HepG2 (cell line): ENCODE results near the gene ZBTB44. TPM values are rescaled to one million over a fixed set of nuclear protein-coding genes. Genes with fewer than 3 reads are reported as not detected.

Experiments
- ATAC-seq: fragments of 200-7000 bp; cut with Tn5 transposase; 3 replicates; pipeline ENCODE4 v1.9.1; 2020; ENCODE audit warnings: mild to moderate bottlenecking, moderate library complexity
- BruUV-seq: library from RNA; stranded (reverse); fragments of 400-500 nt; replicated peaks from 2 replicates; lab custom pipeline; 2021; lab: Mats Ljungman, UMichigan
- CTCF ChIA-PET: fragments of 300-600 bp; formaldehyde crosslinking; extraction: SDS; loops from one replicate; lab custom pipeline; 2021; ENCODE audit warnings: low total read pairs, inconsistent platforms, low intra/inter-chr PET ratio; lab: Yijun Ruan, JAX
- POLR2A ChIA-PET: fragments of 350-600 bp; sonication (Branson Sonifier 250); formaldehyde crosslinking; loops from one replicate; lab custom pipeline; 2020; ENCODE audit warnings: antibody characterized with exemption, inconsistent platforms; lab: Yijun Ruan, JAX
- DNase-seq: peaks from one replicate; pipeline ENCODE4 v3.0.0-alpha.2; 2015; ENCODE audit warnings: low spot score
- FAIRE-seq: peaks from 3 replicates; lab custom pipeline; 2011; peaks lifted over from hg19 to GRCh38; lab: Jason Lieb, UNC
- H2AFZ ChIP-seq: one replicate; pipeline ENCODE4 v1.6.1; 2011; ENCODE audit warnings: low read length, inconsistent platforms
- H3K27ac ChIP-seq: fragments of 300-600 bp; 3 replicates; pipeline ENCODE4 v1.8.0; 2011; ENCODE audit warnings: mixed run types, mild to moderate bottlenecking, mixed read lengths, low read length, inconsistent platforms; ENCODE audit not compliant: insufficient read depth; ENCODE audit errors: extremely low read length
- H3K27me3 ChIP-seq, 2 experiments: fragments of 200-600 bp in 1 of 2; 2 replicates in 1 of 2; 3 replicates in 1 of 2; pipeline versions ENCODE4 v1.6.0 to v1.8.0; 2011; ENCODE audit warnings: low read length in 2 of 2, mild to moderate bottlenecking in 2 of 2, moderate library complexity in 2 of 2, inconsistent platforms in 1 of 2; ENCODE audit not compliant: insufficient read depth in 2 of 2, control insufficient read depth in 1 of 2
- H3K36me3 ChIP-seq, 2 experiments: fragments of 200-600 bp in 1 of 2; replicated peaks in 1 of 2; 2 replicates in 1 of 2; 3 replicates in 1 of 2; pipeline versions ENCODE4 v1.5.1 to v1.8.0; 2011; ENCODE audit warnings: low read length in 2 of 2, inconsistent platforms in 1 of 2; ENCODE audit not compliant: insufficient read depth in 2 of 2, control insufficient read depth in 1 of 2
- H3K4me1 ChIP-seq: 2 replicates; pipeline ENCODE4 v1.5.1; 2012; ENCODE audit warnings: low read length, inconsistent platforms; ENCODE audit not compliant: insufficient read depth
- H3K4me2 ChIP-seq: 2 replicates; pipeline ENCODE4 v1.6.0; 2011; ENCODE audit warnings: low read depth, low read length, inconsistent platforms
- H3K4me3 ChIP-seq, 3 experiments: fragments of 200-600 bp in 1 of 3; sonication (generic), shearing (Covaris generic) in 1 of 3; replicated peaks in 1 of 3; 2 replicates each; pipeline ENCODE4 v1.5.1; 2011 to 2016; ENCODE audit warnings: low read length in 3 of 3, inconsistent platforms in 2 of 3, low read depth in 2 of 3, mild to moderate bottlenecking in 2 of 3, control low read depth in 1 of 3, mixed read lengths in 1 of 3; ENCODE audit not compliant: insufficient read depth in 1 of 3
- H3K79me2 ChIP-seq: one replicate; pipeline ENCODE4 v1.6.1; 2011; ENCODE audit warnings: low read length, inconsistent platforms; ENCODE audit not compliant: insufficient read depth
- H3K9ac ChIP-seq: 2 replicates; pipeline ENCODE4 v1.6.0; 2011; ENCODE audit warnings: mild to moderate bottlenecking, low read depth, low read length, inconsistent platforms; ENCODE audit not compliant: insufficient read depth
- H3K9me3 ChIP-seq: 2 replicates; pipeline ENCODE4 v1.5.1; 2012; ENCODE audit warnings: mild to moderate bottlenecking, low read length
- H4K20me1 ChIP-seq: 2 replicates; pipeline ENCODE4 v1.6.0; 2011; ENCODE audit warnings: inconsistent platforms, mild to moderate bottlenecking, low read length, moderate library complexity; ENCODE audit not compliant: insufficient read depth
- AHR ChIP-seq: IDR thresholded peaks from 2 replicates; pipeline ENCODE4 v1.6.1; 2018; ENCODE audit warnings: missing genetic modification reagents, missing compliant biosample characterization
- CAMTA2 ChIP-seq: sonication (generic); formaldehyde crosslinking; IDR thresholded peaks from 2 replicates; pipeline ENCODE4 v1.4.0; 2020; ENCODE audit warnings: mild to moderate bottlenecking, missing genetic modification reagents, borderline replicate concordance
- KDM1A ChIP-seq: IDR thresholded peaks from 2 replicates; pipeline ENCODE4 v1.6.1; 2016; ENCODE audit warnings: missing compliant biosample characterization
- MEIS2 ChIP-seq: sonication (generic); formaldehyde crosslinking; IDR thresholded peaks from 2 replicates; pipeline ENCODE4 v1.9.0; 2021; ENCODE audit warnings: mild to moderate bottlenecking, missing genetic modification reagents
- MTF2 ChIP-seq: sonication (generic); formaldehyde crosslinking; IDR thresholded peaks from 2 replicates; pipeline ENCODE4 v1.5.0; 2020; ENCODE audit warnings: missing genetic modification reagents, borderline replicate concordance
- MXD1 ChIP-seq: sonication (generic); formaldehyde crosslinking; IDR thresholded peaks from 2 replicates; pipeline ENCODE4 v1.4.0; 2020; ENCODE audit warnings: mild to moderate bottlenecking, missing genetic modification reagents
- MXD4 ChIP-seq: IDR thresholded peaks from 2 replicates; pipeline ENCODE4 v1.6.1; 2016; ENCODE audit warnings: mild to moderate bottlenecking, missing biosample characterization, missing genetic modification reagents
- REPIN1 ChIP-seq: sonication (generic); formaldehyde crosslinking; IDR thresholded peaks from 2 replicates; pipeline ENCODE4 v1.8.0; 2022; ENCODE audit warnings: missing genetic modification reagents, low read depth, mild to moderate bottlenecking, borderline replicate concordance
- RFX1 ChIP-seq: fragments of 450-650 bp; IDR thresholded peaks from 2 replicates; pipeline ENCODE4 v1.6.1; 2017
- SALL2 ChIP-seq: sonication (generic); formaldehyde crosslinking; IDR thresholded peaks from 2 replicates; pipeline ENCODE4 v1.8.1; 2023; ENCODE audit warnings: mild to moderate bottlenecking, missing genetic modification reagents, inconsistent platforms
- SIX4 ChIP-seq: sonication (generic); formaldehyde crosslinking; IDR thresholded peaks from 2 replicates; pipeline ENCODE4 v1.4.0; 2020; ENCODE audit warnings: missing genetic modification reagents
- TMF1 ChIP-seq: sonication (generic); formaldehyde crosslinking; IDR thresholded peaks from 2 replicates; pipeline ENCODE4 v1.8.1; 2022; ENCODE audit warnings: low read depth, missing genetic modification reagents
- ZFP36L2 ChIP-seq: sonication (generic); formaldehyde crosslinking; IDR thresholded peaks from 2 replicates; pipeline ENCODE4 v1.4.0; 2020; ENCODE audit warnings: missing genetic modification reagents
- ZMYM2 ChIP-seq: sonication (generic); formaldehyde crosslinking; IDR thresholded peaks from 2 replicates; pipeline ENCODE4 v1.8.0; 2022; ENCODE audit warnings: mild to moderate bottlenecking, missing genetic modification reagents
- ZNF234 ChIP-seq: sonication (generic); formaldehyde crosslinking; conservative IDR thresholded peaks from 2 replicates; pipeline ENCODE4 v1.5.1; 2020; ENCODE audit warnings: mild to moderate bottlenecking, missing genetic modification reagents
- ZNF253 ChIP-seq: sonication (generic); formaldehyde crosslinking; IDR thresholded peaks from 2 replicates; pipeline ENCODE4 v1.8.0; 2022; ENCODE audit warnings: mild to moderate bottlenecking, missing genetic modification reagents, borderline replicate concordance
- ZNF572 ChIP-seq: sonication (generic); formaldehyde crosslinking; IDR thresholded peaks from 2 replicates; pipeline ENCODE4 v1.5.1; 2020; ENCODE audit warnings: mild to moderate bottlenecking, missing genetic modification reagents
- WGBS: methylation state at CpG from one replicate; pipeline ENCODE4 v1.1.6; 2017; ENCODE audit warnings: low lambda C conversion rate; 5-methylcytosine and 5-hydroxymethylcytosine counted together
- in situ Hi-C: cut with HindIII; loops from 2 replicates; pipeline ENCODE4 v1.10.0; 2017; ENCODE audit warnings: low pct_unique_long_range_greater_than_20kb; ENCODE audit not compliant: extremely low pct_ligation_motif_present
- intact Hi-C: fragments of 100-400 bp; cut with micrococcal nuclease; formaldehyde crosslinking; loops from one replicate; pipeline ENCODE4 v1.10.0; 2022; ENCODE audit not compliant: unreplicated experiment
- polyA plus RNA-seq, 8 experiments: library from polyadenylated mRNA; depleted of rRNA in 3 of 8; stranded (reverse) in 7 of 8; unstranded in 1 of 8; fragments of >200 nt; fragmentation: Illumina TruSeq in 4 of 8; extraction: Trizol in 4 of 8; gene quantifications; 2 replicates each; pipeline versions ENCODE4 v1.2.1 to v1.2.3, GENCODE V29; 2011 to 2016; ENCODE audit warnings: low read depth in 4 of 8, missing spikeins in 1 of 8, mixed read lengths in 1 of 8; ENCODE audit not compliant: insufficient read depth in 1 of 8
- total RNA-seq, 5 experiments: library from RNA; depleted of rRNA; stranded (reverse); fragments of >200 nt; fragmentation: Illumina TruSeq; extraction: Trizol; gene quantifications; 2 replicates each; pipeline ENCODE4 v1.2.3, GENCODE V29; 2016; ENCODE audit warnings: low read depth in 1 of 5
- TF ChIP-seq, protein P1 (sequence below): sonication (generic); formaldehyde crosslinking; IDR thresholded peaks from 2 replicates; pipeline ENCODE4 v1.8.0; 2022; ENCODE audit warnings: mild to moderate bottlenecking, missing genetic modification reagents, moderate library complexity

The ZBTB44 gene
- total and polyA plus RNA-seq, 2 of the 13 experiments (the other 11 are each of a cell fraction or from before 2014, with no cell fraction given): 22.8 to 23.6 TPM

- Histone ChIP-seq H3K9me3 (peaks cover 5% of the 10 kb centered on the region; the same call in 1 of the 2 replicates), H3K4me2 (no peak overlapping the region), H3K27me3 (no peaks in the 10 kb centered on the region), H3K27ac (no peak overlapping the region), H3K36me3 (no peaks in the 10 kb centered on the region; a peak in 1 of 5 replicates), H4K20me1 (0 out of 2 replicates have a peak, but pooled peaks cover 12% of the 10 kb centered on the region), H3K4me1 (peaks cover 6% of the 10 kb centered on the region), H3K4me3 (no peak overlapping the region), H3K9ac (no peak overlapping the region), H2AFZ (no peak overlapping the region), H3K79me2 (peaks cover 57% of the 10 kb centered on the region)
- no peak for ATAC-seq
- no peak for FAIRE-seq
- POLR2A ChIA-PET: no interaction called here
- intact Hi-C loops: no loop called here
- no TSS peak for BruUV-seq
- in situ Hi-C loops: no loop called here
- CTCF ChIA-PET: no interaction called here
- WGBS: 94% methylated on average over 5 of the region's 5 CpGs
- no peak for DNase-seq
- TF ChIP-seq KDM1A (no peak), CAMTA2 (CRISPR knock-in tag) (no peak), TMF1 (CRISPR knock-in tag) (no peak), SALL2 (CRISPR knock-in tag) (no peak), ZMYM2 (CRISPR knock-in tag) (no peak), ZFP36L2 (CRISPR knock-in tag) (no peak), MXD1 (CRISPR knock-in tag) (no peak), MTF2 (no peak), ZNF234 (CRISPR knock-in tag) (no peak), SIX4 (CRISPR knock-in tag) (no peak), ZNF253 (CRISPR knock-in tag) (no peak), MEIS2 (CRISPR knock-in tag) (no peak), REPIN1 (CRISPR knock-in tag) (no peak), RFX1 (no peak), AHR (CRISPR knock-in tag) (no peak), MXD4 (no peak), ZNF572 (CRISPR knock-in tag) (no peak)
- TF ChIP-seq, protein P1, sequence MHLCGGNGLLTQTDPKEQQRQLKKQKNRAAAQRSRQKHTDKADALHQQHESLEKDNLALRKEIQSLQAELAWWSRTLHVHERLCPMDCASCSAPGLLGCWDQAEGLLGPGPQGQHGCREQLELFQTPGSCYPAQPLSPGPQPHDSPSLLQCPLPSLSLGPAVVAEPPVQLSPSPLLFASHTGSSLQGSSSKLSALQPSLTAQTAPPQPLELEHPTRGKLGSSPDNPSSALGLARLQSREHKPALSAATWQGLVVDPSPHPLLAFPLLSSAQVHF (CRISPR knock-in tag): no peak
These were observed 13.7 kb downstream of the ZBTB44 start for GRCh38 chr11:130301002-130301401.
